T-cell (primary cell): ENCODE results near the gene ITGAL. TPM values are rescaled to one million over a fixed set of nuclear protein-coding genes. Genes with fewer than 3 reads are reported as not detected.

ENCODE experiments used
- ATAC-seq, 4 experiments: fragments of 200-7000 bp in 3 of 4; fragments of 150-1000 bp in 1 of 4; cut with Tn5 transposase; replicated peaks in 1 of 4; 1 replicate in 3 of 4; 2 replicates in 1 of 4; pipeline ENCODE4 v1.10.0; 2021; ENCODE audit warnings: moderate library complexity in 3 of 4, mild to moderate bottlenecking in 2 of 4, moderate number of reproducible peaks in 1 of 4
- CTCF ChIA-PET, 2 donors: fragments of 300-600 bp; sonication (Branson Sonifier 250); formaldehyde crosslinking; loops; one replicate each; lab custom pipeline; 2022; ENCODE audit warnings: antibody characterized with exemption in 2 of 2; lab: Charles Lee
- POLR2A ChIA-PET, 2 donors: fragments of 300-600 bp; sonication (Branson Sonifier 250); formaldehyde crosslinking; loops; one replicate each; lab custom pipeline; 2022; ENCODE audit warnings: antibody characterized with exemption in 2 of 2; lab: Charles Lee
- DNase-seq, 35 experiments: peaks; one replicate each; pipeline versions ENCODE4 v3.0.0 to v3.0.0-alpha.2; 2013 to 2023
- H3K27ac ChIP-seq: one replicate; pipeline ENCODE4 v1.5.1; 2013; ENCODE audit warnings: low read length
- H3K27me3 ChIP-seq, 2 experiments: replicated peaks in 1 of 2; 1 replicate in 1 of 2; 2 replicates in 1 of 2; pipeline versions ENCODE4 v1.6.1 to v1.7.0; 2013; ENCODE audit warnings: low read length in 1 of 2, mixed read lengths in 1 of 2; ENCODE audit not compliant: control insufficient read depth in 2 of 2, insufficient read depth in 2 of 2; ENCODE audit errors: extremely low read depth in 1 of 2
- H3K36me3 ChIP-seq, 2 donors: 1 replicate in 1 of 2; 2 replicates in 1 of 2; pipeline versions ENCODE4 v1.6.1 to v1.7.0; 2013; ENCODE audit warnings: low read length in 1 of 2; ENCODE audit not compliant: control insufficient read depth in 2 of 2, insufficient read depth in 1 of 2; ENCODE audit errors: extremely low read depth in 1 of 2
- H3K4me1 ChIP-seq, 2 experiments: 1 replicate in 1 of 2; 2 replicates in 1 of 2; pipeline versions ENCODE4 v1.6.1 to v1.7.0; 2013; ENCODE audit warnings: low read length in 2 of 2, mixed read lengths in 1 of 2; ENCODE audit not compliant: insufficient read depth in 2 of 2, control insufficient read depth in 1 of 2; ENCODE audit errors: extremely low read depth in 1 of 2
- H3K4me3 ChIP-seq, 2 donors: 1 replicate in 1 of 2; 2 replicates in 1 of 2; pipeline versions ENCODE4 v1.5.1 to v1.7.0; 2013; ENCODE audit warnings: mild to moderate bottlenecking in 2 of 2, low read length in 1 of 2, moderate library complexity in 1 of 2; ENCODE audit not compliant: control insufficient read depth in 1 of 2; ENCODE audit errors: extremely low read depth in 1 of 2
- H3K9me3 ChIP-seq: 2 replicates; pipeline ENCODE4 v1.7.0; 2013
- H3K27ac Mint-ChIP-seq, 2 donors: one replicate each; pipeline ENCODE4 v1.8.0; 2020 to 2021; ENCODE audit warnings: mild to moderate bottlenecking in 2 of 2, mixed read lengths in 2 of 2
- H3K27me3 Mint-ChIP-seq, 2 donors: one replicate each; pipeline ENCODE4 v1.8.0; 2021 to 2022; ENCODE audit warnings: mixed read lengths in 2 of 2
- H3K36me3 Mint-ChIP-seq: one replicate; pipeline ENCODE4 v1.8.0; 2021; ENCODE audit warnings: mixed read lengths
- H3K4me1 Mint-ChIP-seq, 3 donors: one replicate each; pipeline ENCODE4 v1.8.0; 2020 to 2022; ENCODE audit warnings: mixed read lengths in 3 of 3, mild to moderate bottlenecking in 1 of 3
- H3K4me3 Mint-ChIP-seq, 3 donors: one replicate each; pipeline ENCODE4 v1.8.0; 2020 to 2022; ENCODE audit warnings: mild to moderate bottlenecking in 3 of 3, mixed read lengths in 3 of 3, moderate library complexity in 3 of 3
- H3K9me3 Mint-ChIP-seq, 3 donors: one replicate each; pipeline ENCODE4 v1.8.0; 2020 to 2022; ENCODE audit warnings: mixed read lengths in 3 of 3
- WGBS: methylation state at CpG from one replicate; pipeline ENCODE4 v1.1.5; 2013; ENCODE audit warnings: missing lambda C conversion rate; ENCODE audit not compliant: insufficient coverage; 5-methylcytosine and 5-hydroxymethylcytosine counted together
- total RNA-seq, 35 experiments: library from RNA in 6 of 35; stranded (reverse) in 6 of 35; fragments of 120-200 nt in 1 of 35; gene quantifications; one replicate each; pipeline versions ENCODE4 v1.2.1 to v1.2.4 and lab custom pipeline; 2013 to 2026

ITGAL gene
- total RNA-seq, 5 donors from 2014 or later (not counting 1 experiment from before 2014, with no cell fraction given): 322 to 640 (median 518) TPM

DNA sequence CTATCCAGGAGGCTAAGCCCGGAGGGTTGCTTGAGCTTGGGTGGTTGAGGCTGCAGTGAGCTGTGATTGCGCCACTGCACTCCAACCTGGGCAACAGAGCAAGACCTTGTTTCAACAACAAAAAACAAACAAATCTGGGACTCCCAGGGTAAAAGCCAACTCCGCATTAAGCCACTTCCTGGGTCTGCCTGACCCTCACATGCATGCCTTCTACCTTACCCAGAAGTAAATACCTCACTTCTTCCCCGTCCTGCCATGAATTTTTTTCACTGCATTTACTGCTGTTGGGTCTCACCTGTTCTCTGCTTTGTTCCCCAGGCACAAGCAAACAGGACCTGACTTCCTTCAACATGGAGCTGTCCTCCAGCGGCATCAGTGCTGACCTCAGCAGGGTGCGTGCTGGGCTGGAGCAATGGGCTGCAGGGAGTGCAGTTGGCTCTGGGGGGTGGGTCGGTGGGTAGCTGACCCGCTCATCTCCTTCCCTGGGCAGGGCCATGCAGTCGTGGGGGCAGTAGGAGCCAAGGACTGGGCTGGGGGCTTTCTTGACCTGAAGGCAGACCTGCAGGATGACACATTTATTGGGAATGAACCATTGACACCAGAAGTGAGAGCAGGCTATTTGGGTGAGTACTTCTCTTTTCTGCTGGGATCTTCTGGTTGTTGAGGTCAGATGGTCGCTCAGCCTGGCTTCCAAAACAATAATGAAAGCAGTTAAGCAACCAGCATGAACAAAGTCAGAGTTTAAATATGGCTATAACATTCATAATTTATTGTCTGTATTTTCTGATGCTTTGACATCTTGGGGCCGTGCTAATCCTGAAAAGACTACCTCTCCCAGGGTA, 16.4 kb downstream of the ITGAL start:
- Histone ChIP-seq H3K9me3 (no peaks in the 10 kb centered on the region), H3K4me3 (no peak overlapping the region), H3K4me1 (peaks cover 0 to 55% of the 10 kb centered on the region in 2 experiments), H3K27ac (no peak overlapping the region), H3K27me3 (no peaks in the 10 kb centered on the region), H3K36me3 (peaks cover 20 to 86% of the 10 kb centered on the region in 2 donors)
- Mint-ChIP-seq H3K27me3 (no peaks in the 10 kb centered on the region), H3K27ac (peak overlapping the region; percentile 52 to 71), H3K4me3 (no peak overlapping the region), H3K9me3 (no peaks in the 10 kb centered on the region), H3K4me1 (peaks cover 24 to 41% (median 37%) of the 10 kb centered on the region in 3 donors), H3K36me3 (peaks cover 41% of the 10 kb centered on the region)
- CTCF ChIA-PET: no interaction called here
- ATAC-seq (no peak), DNase-seq (no peak)
- POLR2A ChIA-PET: interaction anchor here (0.6 kb wide), 2 partner anchors 114 to 366 kb away, joined by 3 to 4 read pairs; partner anchors contain the start of gene MAPK3 (in 1 of the 2)
- 96% methylated on average over 6 of the region's 11 CpGs for WGBS

DNA sequence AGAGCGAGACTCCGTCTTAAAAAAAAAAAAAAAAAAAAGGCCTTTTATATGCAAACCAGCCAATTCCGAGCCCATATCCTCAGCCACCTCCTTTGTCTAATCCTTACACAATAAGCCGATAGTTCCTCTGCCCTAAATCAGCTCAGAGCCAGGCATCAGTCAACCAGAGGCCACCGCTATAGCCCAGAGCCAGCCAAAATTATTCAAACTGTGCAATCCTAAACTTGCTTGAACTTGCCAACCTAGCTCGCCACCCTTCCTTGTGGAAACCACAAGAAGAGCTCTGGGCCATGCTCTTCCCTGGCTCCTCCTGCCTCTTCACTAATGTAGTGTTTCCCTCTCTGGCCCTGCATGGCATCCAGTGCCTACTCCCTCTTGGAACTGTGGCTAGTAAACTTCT, 17.7 kb downstream of the ITGAL start:
- no peaks in the 10 kb centered on the region for H3K27me3 Mint-ChIP-seq
- CTCF ChIA-PET: interaction anchor here in 1 of 2 donors (0.7 kb wide), 1 partner anchor 41 kb away, joined by 3 read pairs; no protein-coding TSS in a partner anchor
- H3K4me3 ChIP-seq: no peak overlapping the region
- H3K36me3 ChIP-seq: peaks cover 21 to 89% of the 10 kb centered on the region in 2 donors
- WGBS: 95% methylated on average over 4 of the region's 6 CpGs
- H3K4me1 ChIP-seq: peaks cover 0 to 53% of the 10 kb centered on the region in 2 experiments
- DNase-seq: no peak
- H3K9me3 Mint-ChIP-seq: no peaks in the 10 kb centered on the region
- peaks cover 31 to 36% (median 35%) of the 10 kb centered on the region in 3 donors for H3K4me1 Mint-ChIP-seq
- H3K4me3 Mint-ChIP-seq: no peak overlapping the region
- H3K36me3 Mint-ChIP-seq: peaks cover 49% of the 10 kb centered on the region
- no peaks in the 10 kb centered on the region for H3K27me3 ChIP-seq
- POLR2A ChIA-PET: no interaction called here
- no peaks in the 10 kb centered on the region for H3K9me3 ChIP-seq
- H3K27ac ChIP-seq: no peak overlapping the region
- no peak for ATAC-seq
- peak overlapping the region; percentile 19 to 88 for H3K27ac Mint-ChIP-seq

DNA sequence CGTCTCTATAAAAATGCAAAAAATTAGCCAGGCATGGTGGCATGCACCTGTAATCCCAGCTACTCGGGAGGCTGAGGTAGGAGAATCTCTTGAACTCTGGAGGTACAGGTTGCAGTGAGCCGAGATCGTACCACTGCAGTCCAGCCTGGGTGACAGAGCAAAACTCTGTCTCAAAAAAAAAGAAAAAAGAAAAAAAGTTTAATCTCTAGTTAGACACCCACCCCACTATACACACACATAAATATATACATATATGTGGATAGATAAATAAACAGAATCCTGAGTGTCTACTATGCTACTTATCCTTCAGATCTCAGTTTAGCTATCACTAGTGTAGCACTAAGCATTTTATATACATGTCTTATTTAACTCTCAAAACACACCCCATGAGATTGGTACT, 18.7 kb downstream of the ITGAL start:
- 100% methylated on average over 2 of the region's 4 CpGs for WGBS
- no peak overlapping the region for H3K4me3 ChIP-seq
- ChIA-PET CTCF (interaction anchor here in 1 of 2 donors (0.6 to 1.1 kb wide), 3 partner anchors 42 to 828 kb away, joined by 3 read pairs; no protein-coding TSS in a partner anchor), POLR2A (interaction anchor here (0.6 kb wide), 2 partner anchors 101 to 286 kb away, joined by 4 to 5 read pairs; no protein-coding TSS in a partner anchor)
- H3K4me1 Mint-ChIP-seq: peaks cover 30 to 31% (median 31%) of the 10 kb centered on the region in 3 donors
- H3K27me3 ChIP-seq: no peaks in the 10 kb centered on the region
- H3K36me3 Mint-ChIP-seq: peaks cover 48% of the 10 kb centered on the region
- peaks cover 21 to 89% of the 10 kb centered on the region in 2 donors for H3K36me3 ChIP-seq
- H3K9me3 Mint-ChIP-seq: no peaks in the 10 kb centered on the region
- H3K4me3 Mint-ChIP-seq: no peak overlapping the region
- H3K9me3 ChIP-seq: no peaks in the 10 kb centered on the region
- ATAC-seq: no peak
- peaks cover 0 to 49% of the 10 kb centered on the region in 2 experiments for H3K4me1 ChIP-seq
- H3K27ac Mint-ChIP-seq: peak overlapping the region; percentile 62 to 88
- no peak overlapping the region for H3K27ac ChIP-seq
- no peak for DNase-seq
- no peaks in the 10 kb centered on the region for H3K27me3 Mint-ChIP-seq

DNA sequence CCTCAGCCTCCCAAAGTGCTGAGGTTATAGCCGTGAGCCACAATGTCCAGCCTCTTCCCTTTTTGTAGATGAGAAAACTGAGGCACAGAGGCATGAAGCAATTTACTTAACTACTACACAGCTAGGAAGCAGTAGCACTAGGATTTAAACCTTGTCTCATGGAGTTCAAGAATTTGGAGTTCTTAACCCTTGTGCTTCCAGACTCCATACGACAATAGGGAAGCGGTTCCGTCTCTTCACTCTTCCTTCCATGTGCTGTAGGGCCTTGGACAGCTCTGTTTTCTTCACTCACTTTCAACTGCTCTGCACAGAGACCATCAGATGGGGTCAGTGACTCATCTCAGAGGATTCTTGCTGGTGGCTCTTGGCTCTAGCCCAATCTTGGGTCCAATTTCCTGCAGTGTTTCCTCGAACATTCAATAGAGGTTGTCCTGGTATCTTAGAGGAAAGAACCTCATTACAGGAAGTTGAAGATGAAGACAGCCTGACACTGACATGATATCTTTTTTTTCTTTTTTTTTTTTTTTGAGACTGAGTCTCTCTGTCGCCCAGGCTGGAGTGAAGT, 19.3 kb downstream of the ITGAL start:
- Histone ChIP-seq H3K27me3 (no peaks in the 10 kb centered on the region), H3K27ac (no peak overlapping the region), H3K4me3 (no peak overlapping the region), H3K4me1 (peaks cover 0 to 49% of the 10 kb centered on the region in 2 experiments), H3K9me3 (no peaks in the 10 kb centered on the region), H3K36me3 (peaks cover 21 to 89% of the 10 kb centered on the region in 2 donors)
- ChIA-PET CTCF (interaction anchor here (0.6 to 1.3 kb wide), 4 partner anchors 13 to 828 kb away, joined by 3 to 5 read pairs (median 4); partner anchors contain the start of gene DCTPP1 (in 1 of the 2)), POLR2A (interaction anchor here (0.6 to 0.7 kb wide), 2 partner anchors 44 to 101 kb away, joined by 3 to 5 read pairs; no protein-coding TSS in a partner anchor)
- Mint-ChIP-seq H3K27ac (peak overlapping the region; percentile 69 to 88), H3K27me3 (no peaks in the 10 kb centered on the region), H3K4me1 (peaks cover 25 to 28% (median 28%) of the 10 kb centered on the region in 3 donors), H3K36me3 (peaks cover 45% of the 10 kb centered on the region), H3K9me3 (no peaks in the 10 kb centered on the region), H3K4me3 (no peak overlapping the region)
- ATAC-seq (peak; percentile 71 to 91 (median 84)), DNase-seq (peak in 3 of 35 experiments; percentile 23 to 41 (median 40))
- 68% methylated on average over 4 of the region's 6 CpGs for WGBS

DNA sequence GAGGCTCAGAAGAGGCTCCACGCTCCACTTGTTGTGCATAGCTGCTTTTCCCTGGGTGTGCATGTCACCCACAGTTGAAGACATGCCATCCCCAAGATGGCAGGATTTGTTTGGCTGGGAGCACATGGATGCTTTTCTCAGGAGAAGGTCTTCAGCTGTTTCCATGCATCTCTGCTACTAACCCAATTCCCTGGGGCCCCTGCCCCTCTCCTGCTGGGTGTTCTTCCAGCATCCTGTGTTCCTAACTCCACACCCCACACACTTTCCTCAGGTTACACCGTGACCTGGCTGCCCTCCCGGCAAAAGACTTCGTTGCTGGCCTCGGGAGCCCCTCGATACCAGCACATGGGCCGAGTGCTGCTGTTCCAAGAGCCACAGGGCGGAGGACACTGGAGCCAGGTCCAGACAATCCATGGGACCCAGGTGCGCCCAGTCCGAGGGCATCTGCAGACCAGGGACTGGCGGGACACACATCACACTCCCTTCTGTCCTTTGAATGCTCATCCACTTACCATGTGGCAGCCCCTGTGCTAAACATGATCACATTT, 21.5 kb downstream of the ITGAL start:
- Mint-ChIP-seq H3K36me3 (peaks cover 38% of the 10 kb centered on the region), H3K4me1 (peaks cover 21 to 23% (median 22%) of the 10 kb centered on the region in 3 donors), H3K4me3 (no peak overlapping the region), H3K9me3 (no peaks in the 10 kb centered on the region), H3K27ac (peak overlapping the region in 1 of 2 donors; percentile 19), H3K27me3 (no peaks in the 10 kb centered on the region)
- Histone ChIP-seq H3K4me3 (no peak overlapping the region), H3K4me1 (peaks cover 0 to 37% of the 10 kb centered on the region in 2 experiments), H3K9me3 (no peaks in the 10 kb centered on the region), H3K27ac (no peak overlapping the region), H3K36me3 (peaks cover 21 to 91% of the 10 kb centered on the region in 2 donors), H3K27me3 (no peaks in the 10 kb centered on the region)
- WGBS: 99% methylated on average over 11 of the region's 11 CpGs
- ChIA-PET POLR2A (no interaction called here), CTCF (no interaction called here)
- DNase-seq (no peak), ATAC-seq (no peak)

DNA sequence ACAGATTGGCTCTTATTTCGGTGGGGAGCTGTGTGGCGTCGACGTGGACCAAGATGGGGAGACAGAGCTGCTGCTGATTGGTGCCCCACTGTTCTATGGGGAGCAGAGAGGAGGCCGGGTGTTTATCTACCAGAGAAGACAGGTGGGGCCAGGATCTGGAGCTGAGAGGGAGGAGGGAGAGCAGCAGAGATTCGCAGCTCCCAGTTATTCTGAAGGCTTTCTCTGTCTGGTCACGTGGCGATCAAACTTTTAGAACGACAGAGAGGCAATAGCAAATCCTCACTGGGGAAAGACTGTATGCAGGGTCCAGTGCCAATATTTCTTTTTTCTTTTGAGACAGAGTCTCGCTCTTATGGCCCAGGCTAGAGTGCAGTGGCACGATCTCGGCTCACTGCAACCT, 22.2 kb downstream of the ITGAL start:
- H3K36me3 ChIP-seq: peaks cover 19 to 89% of the 10 kb centered on the region in 2 donors
- no peaks in the 10 kb centered on the region for H3K27me3 ChIP-seq
- H3K4me3 Mint-ChIP-seq: no peak overlapping the region
- DNase-seq (no peak), ATAC-seq (no peak)
- H3K9me3 Mint-ChIP-seq: no peaks in the 10 kb centered on the region
- POLR2A ChIA-PET: no interaction called here
- no peaks in the 10 kb centered on the region for H3K9me3 ChIP-seq
- H3K27me3 Mint-ChIP-seq: no peaks in the 10 kb centered on the region
- WGBS: 91% methylated on average over 9 of the region's 12 CpGs
- no peak overlapping the region for H3K4me3 ChIP-seq
- peaks cover 18 to 21% (median 18%) of the 10 kb centered on the region in 3 donors for H3K4me1 Mint-ChIP-seq
- peaks cover 35% of the 10 kb centered on the region for H3K36me3 Mint-ChIP-seq
- CTCF ChIA-PET: no interaction called here
- peak overlapping the region; percentile 19 to 25 for H3K27ac Mint-ChIP-seq
- peaks cover 0 to 32% of the 10 kb centered on the region in 2 experiments for H3K4me1 ChIP-seq
- H3K27ac ChIP-seq: no peak overlapping the region
